A549 (cell line): ENCODE results near the gene SPRR2D. TPM values are rescaled to one million over a fixed set of nuclear protein-coding genes. Genes with fewer than 3 reads are reported as not detected.

Experiments used
- ATAC-seq, 2 experiments: fragments of 200-7000 bp in 1 of 2; fragments of >200 bp in 1 of 2; cut with Nextera tagmentation in 1 of 2; cut with Tn5 transposase in 1 of 2; 3 replicates each; pipeline versions ENCODE4 v1.8.0 to v1.9.1; 2018 to 2020; ENCODE audit warnings: mild to moderate bottlenecking in 1 of 2, moderate library complexity in 1 of 2
- CTCF ChIA-PET: fragments of 300-600 bp; sonication (Branson Sonifier 250); formaldehyde crosslinking; extraction: SDS; loops from one replicate; lab custom pipeline; 2021; ENCODE audit warnings: antibody characterized with exemption, inconsistent platforms; lab: Yijun Ruan, JAX
- POLR2A ChIA-PET: fragments of 350-600 bp; formaldehyde crosslinking; extraction: SDS; loops from one replicate; lab custom pipeline; 2021; ENCODE audit warnings: antibody characterized with exemption, inconsistent platforms; lab: Yijun Ruan, JAX
- DNase-seq, 2 experiments: peaks; one replicate each; pipeline versions ENCODE4 v3.0.0 to v3.0.0-alpha.2; 2011 to 2016; ENCODE audit warnings: low read depth in 1 of 2, low spot score in 1 of 2
- FAIRE-seq: peaks from 2 replicates; lab custom pipeline; 2011; peaks lifted over from hg19 to GRCh38; lab: Jason Lieb, UNC
- H3K27ac ChIP-seq, 2 experiments: fragments of >200 bp; sonication (Bioruptor Twin); formaldehyde crosslinking; 3 replicates each; pipeline ENCODE4 v1.5.1; 2016 to 2017
- H3K4me1 ChIP-seq: fragments of >200 bp; sonication (Bioruptor Twin); formaldehyde crosslinking; 3 replicates; pipeline ENCODE4 v1.6.1; 2016
- H3K4me2 ChIP-seq: fragments of >200 bp; sonication (Bioruptor Twin); formaldehyde crosslinking; 3 replicates; pipeline ENCODE4 v1.6.1; 2016
- H3K4me3 ChIP-seq: fragments of >200 bp; sonication (Bioruptor Twin); formaldehyde crosslinking; 3 replicates; pipeline ENCODE4 v1.5.1; 2016
- H3K9me3 ChIP-seq: fragments of >200 bp; sonication (Bioruptor Twin); formaldehyde crosslinking; 3 replicates; pipeline ENCODE4 v1.6.1; 2016
- CHD4 ChIP-seq: fragments of 200-600 bp; sonication (generic); IDR thresholded peaks from 2 replicates; pipeline ENCODE4 v1.6.1; 2016; ENCODE audit warnings: antibody characterized with exemption, mild to moderate bottlenecking, borderline replicate concordance
- EHF ChIP-seq: fragments of 250-450 bp; sonication (Bioruptor Pico); IDR thresholded peaks from 2 replicates; pipeline ENCODE4 v1.5.0; 2020; ENCODE audit warnings: mild to moderate bottlenecking
- EHMT2 ChIP-seq: fragments of 200-600 bp; sonication (generic); IDR thresholded peaks from 2 replicates; pipeline ENCODE4 v1.6.1; 2016; ENCODE audit warnings: antibody characterized with exemption, low read depth, mild to moderate bottlenecking, moderate library complexity
- EP300 ChIP-seq, 2 experiments: fragments of >200 bp; sonication (Bioruptor Twin); formaldehyde crosslinking; IDR thresholded peaks; 2 replicates in 1 of 2; 3 replicates in 1 of 2; pipeline ENCODE4 v1.6.1; 2016 to 2017
- FOSB ChIP-seq: fragments of 250-450 bp; sonication (Bioruptor Pico); IDR thresholded peaks from 2 replicates; pipeline ENCODE4 v1.5.0; 2020; ENCODE audit warnings: mild to moderate bottlenecking, moderate library complexity
- FOXS1 ChIP-seq: fragments of 250-450 bp; sonication (Bioruptor Pico); IDR thresholded peaks from 2 replicates; pipeline ENCODE4 v1.5.0; 2020; ENCODE audit warnings: mild to moderate bottlenecking, moderate library complexity
- GATA3 ChIP-seq: IDR thresholded peaks from 2 replicates; pipeline ENCODE4 v1.6.1; 2012; ENCODE audit warnings: borderline replicate concordance
- JUN ChIP-seq, 2 experiments: fragments of >200 bp; sonication (Bioruptor Twin); formaldehyde crosslinking; IDR thresholded peaks; 2 replicates in 1 of 2; 3 replicates in 1 of 2; pipeline ENCODE4 v1.6.1; 2016 to 2017
- KDM1A ChIP-seq: fragments of 200-600 bp; sonication (generic); IDR thresholded peaks from 2 replicates; pipeline ENCODE4 v1.6.1; 2016; ENCODE audit warnings: low read depth, mild to moderate bottlenecking
- MAFK ChIP-seq: fragments of 450-650 bp; IDR thresholded peaks from 2 replicates; pipeline ENCODE4 v1.6.1; 2014; ENCODE audit not compliant: partially characterized antibody
- MAZ ChIP-seq: fragments of 150-350 bp; IDR thresholded peaks from 2 replicates; pipeline ENCODE4 v1.6.1; 2014; ENCODE audit warnings: antibody characterized with exemption, low read depth, low read length, borderline replicate concordance
- MYC ChIP-seq: IDR thresholded peaks from 2 replicates; pipeline ENCODE4 v1.6.1; 2012; ENCODE audit warnings: mild to moderate bottlenecking, inconsistent platforms, low read length, improper control_type of control experiment, borderline replicate concordance
- NR3C1 ChIP-seq: fragments of >200 bp; sonication (Bioruptor Twin); formaldehyde crosslinking; IDR thresholded peaks from 3 replicates; pipeline ENCODE4 v1.6.1; 2017
- POLR2AphosphoS2 ChIP-seq: conservative IDR thresholded peaks from 2 replicates; pipeline ENCODE4 v1.6.1; 2012; ENCODE audit warnings: low read length, improper control_type of control experiment, inconsistent platforms
- RAD21 ChIP-seq, 2 experiments: fragments of >200 bp in 1 of 2; sonication (Bioruptor Twin) in 1 of 2; formaldehyde crosslinking in 1 of 2; IDR thresholded peaks in 1 of 2; conservative IDR thresholded peaks in 1 of 2; 2 replicates in 1 of 2; 3 replicates in 1 of 2; pipeline ENCODE4 v1.6.1; 2012 to 2018; ENCODE audit warnings: inconsistent platforms in 1 of 2
- RCOR1 ChIP-seq: fragments of 150-350 bp; IDR thresholded peaks from 2 replicates; pipeline ENCODE4 v1.6.1; 2014; ENCODE audit warnings: antibody characterized with exemption, low read length, low read depth
- RFX5 ChIP-seq: fragments of 450-650 bp; IDR thresholded peaks from 2 replicates; pipeline ENCODE4 v1.7.1; 2014; ENCODE audit warnings: antibody characterized with exemption, mild to moderate bottlenecking, moderate library complexity
- SMC3 ChIP-seq: fragments of >200 bp; sonication (Bioruptor Twin); formaldehyde crosslinking; IDR thresholded peaks from 3 replicates; pipeline ENCODE4 v1.6.1; 2018; ENCODE audit warnings: inconsistent platforms
- TP53 ChIP-seq: fragments of 250-450 bp; sonication (Bioruptor Pico); IDR thresholded peaks from 2 replicates; pipeline ENCODE4 v1.5.0; 2021; ENCODE audit warnings: mild to moderate bottlenecking, moderate library complexity
- ZSCAN20 ChIP-seq: fragments of 250-450 bp; sonication (Bioruptor Pico); IDR thresholded peaks from 2 replicates; pipeline ENCODE4 v1.8.0; 2022; ENCODE audit warnings: mild to moderate bottlenecking, moderate library complexity
- WGBS: methylation state at CpG from one replicate; pipeline ENCODE4 v1.1.6; 2017; ENCODE audit errors: missing lambda C conversion rate; 5-methylcytosine and 5-hydroxymethylcytosine counted together
- polyA plus RNA-seq, 4 experiments: library from polyadenylated mRNA; depleted of rRNA in 3 of 4; stranded (reverse); fragments of >200 nt; fragmentation: RNase III in 1 of 4; extraction: RNeasy Plus Mini Kit Qiagen cat#74134 plus additional on column Dnase treatment in 1 of 4; gene quantifications; 2 replicates in 3 of 4; 3 replicates in 1 of 4; pipeline ENCODE4 v1.2.3, GENCODE V29; 2011 to 2017
- TF ChIP-seq, protein P1 (sequence below): fragments of >200 bp; sonication (Bioruptor Twin); formaldehyde crosslinking; IDR thresholded peaks from 3 replicates; pipeline ENCODE4 v1.5.1; 2016
- TF ChIP-seq, protein P2 (sequence below): fragments of 150-350 bp; IDR thresholded peaks from 2 replicates; pipeline ENCODE4 v1.6.1; 2014; ENCODE audit warnings: low read depth, mild to moderate bottlenecking, low read length
- TF ChIP-seq, protein P3 (sequence below): fragments of >200 bp; sonication (Bioruptor Twin); formaldehyde crosslinking; IDR thresholded peaks from 2 replicates; pipeline ENCODE4 v1.6.1; 2016
- TF ChIP-seq, protein P4 (sequence below): fragments of 200-600 bp; sonication (generic); IDR thresholded peaks from 2 replicates; pipeline ENCODE4 v1.6.1; 2016; ENCODE audit warnings: antibody characterized with exemption, mild to moderate bottlenecking, moderate library complexity
- TF ChIP-seq, protein P5 (sequence below): fragments of >200 bp; sonication (Bioruptor Twin); formaldehyde crosslinking; IDR thresholded peaks from 3 replicates; pipeline ENCODE4 v1.6.1; 2016
- TF ChIP-seq, protein P6 (sequence below): fragments of 450-650 bp; IDR thresholded peaks from 2 replicates; pipeline ENCODE4 v1.6.1; 2014; ENCODE audit warnings: antibody characterized with exemption
- TF ChIP-seq, protein P7 (sequence below): IDR thresholded peaks from 2 replicates; pipeline ENCODE4 v1.6.1; 2012; ENCODE audit warnings: low read depth, borderline replicate concordance

SPRR2D gene
- polyA plus RNA-seq, 2 of the 4 experiments (the other 2 are of a cell fraction), result not detected

DNA sequence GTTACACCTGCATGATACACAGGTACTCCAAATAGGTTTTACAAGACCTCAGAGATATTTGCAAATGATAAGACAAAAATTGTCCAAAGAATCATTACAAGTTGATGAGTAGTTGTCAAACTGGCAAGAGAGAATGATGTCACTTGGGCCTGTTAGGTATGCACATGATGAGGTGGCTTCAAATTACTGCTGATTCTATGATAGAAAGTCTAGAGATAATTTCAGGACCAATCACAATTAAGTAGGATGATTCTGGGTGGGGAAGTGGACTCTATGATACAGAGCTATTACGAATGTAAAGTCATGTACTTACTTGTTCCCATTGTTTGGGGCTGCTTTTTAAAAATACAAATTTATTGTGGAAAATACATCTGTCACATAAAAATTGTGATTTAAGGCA is 15.1 kb downstream of the SPRR2D start:
- Histone ChIP-seq H3K4me1 (no peaks in the 10 kb centered on the region), H3K4me3 (no peak overlapping the region), H3K27ac (no peak overlapping the region), H3K9me3 (no peaks in the 10 kb centered on the region), H3K4me2 (no peak overlapping the region)
- ChIA-PET CTCF (no interaction called here), POLR2A (no interaction called here)
- 0% methylated on average over 1 of the region's 1 CpG for WGBS
- FAIRE-seq (no peak), ATAC-seq (no peak), DNase-seq (no peak)
- no peak for TF ChIP-seq RCOR1
- TF ChIP-seq SMC3, result no peak
- TF ChIP-seq, protein P1, sequence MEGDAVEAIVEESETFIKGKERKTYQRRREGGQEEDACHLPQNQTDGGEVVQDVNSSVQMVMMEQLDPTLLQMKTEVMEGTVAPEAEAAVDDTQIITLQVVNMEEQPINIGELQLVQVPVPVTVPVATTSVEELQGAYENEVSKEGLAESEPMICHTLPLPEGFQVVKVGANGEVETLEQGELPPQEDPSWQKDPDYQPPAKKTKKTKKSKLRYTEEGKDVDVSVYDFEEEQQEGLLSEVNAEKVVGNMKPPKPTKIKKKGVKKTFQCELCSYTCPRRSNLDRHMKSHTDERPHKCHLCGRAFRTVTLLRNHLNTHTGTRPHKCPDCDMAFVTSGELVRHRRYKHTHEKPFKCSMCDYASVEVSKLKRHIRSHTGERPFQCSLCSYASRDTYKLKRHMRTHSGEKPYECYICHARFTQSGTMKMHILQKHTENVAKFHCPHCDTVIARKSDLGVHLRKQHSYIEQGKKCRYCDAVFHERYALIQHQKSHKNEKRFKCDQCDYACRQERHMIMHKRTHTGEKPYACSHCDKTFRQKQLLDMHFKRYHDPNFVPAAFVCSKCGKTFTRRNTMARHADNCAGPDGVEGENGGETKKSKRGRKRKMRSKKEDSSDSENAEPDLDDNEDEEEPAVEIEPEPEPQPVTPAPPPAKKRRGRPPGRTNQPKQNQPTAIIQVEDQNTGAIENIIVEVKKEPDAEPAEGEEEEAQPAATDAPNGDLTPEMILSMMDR, result no peak
- TF ChIP-seq MYC, result no peak
- TF ChIP-seq POLR2AphosphoS2, result no peak
- no peak for TF ChIP-seq ZSCAN20 (CRISPR knock-in tag)
- TF ChIP-seq, protein P2, sequence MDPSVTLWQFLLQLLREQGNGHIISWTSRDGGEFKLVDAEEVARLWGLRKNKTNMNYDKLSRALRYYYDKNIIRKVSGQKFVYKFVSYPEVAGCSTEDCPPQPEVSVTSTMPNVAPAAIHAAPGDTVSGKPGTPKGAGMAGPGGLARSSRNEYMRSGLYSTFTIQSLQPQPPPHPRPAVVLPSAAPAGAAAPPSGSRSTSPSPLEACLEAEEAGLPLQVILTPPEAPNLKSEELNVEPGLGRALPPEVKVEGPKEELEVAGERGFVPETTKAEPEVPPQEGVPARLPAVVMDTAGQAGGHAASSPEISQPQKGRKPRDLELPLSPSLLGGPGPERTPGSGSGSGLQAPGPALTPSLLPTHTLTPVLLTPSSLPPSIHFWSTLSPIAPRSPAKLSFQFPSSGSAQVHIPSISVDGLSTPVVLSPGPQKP, result no peak
- no peak for TF ChIP-seq RAD21 (conservative IDR thresholded peaks at IDR 0.05 in 1 of 2, IDR thresholded peaks at IDR 0.05 in 1 of 2)
- TF ChIP-seq, protein P3, sequence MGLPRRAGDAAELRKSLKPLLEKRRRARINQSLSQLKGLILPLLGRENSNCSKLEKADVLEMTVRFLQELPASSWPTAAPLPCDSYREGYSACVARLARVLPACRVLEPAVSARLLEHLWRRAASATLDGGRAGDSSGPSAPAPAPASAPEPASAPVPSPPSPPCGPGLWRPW, result no peak
- TF ChIP-seq, protein P4, sequence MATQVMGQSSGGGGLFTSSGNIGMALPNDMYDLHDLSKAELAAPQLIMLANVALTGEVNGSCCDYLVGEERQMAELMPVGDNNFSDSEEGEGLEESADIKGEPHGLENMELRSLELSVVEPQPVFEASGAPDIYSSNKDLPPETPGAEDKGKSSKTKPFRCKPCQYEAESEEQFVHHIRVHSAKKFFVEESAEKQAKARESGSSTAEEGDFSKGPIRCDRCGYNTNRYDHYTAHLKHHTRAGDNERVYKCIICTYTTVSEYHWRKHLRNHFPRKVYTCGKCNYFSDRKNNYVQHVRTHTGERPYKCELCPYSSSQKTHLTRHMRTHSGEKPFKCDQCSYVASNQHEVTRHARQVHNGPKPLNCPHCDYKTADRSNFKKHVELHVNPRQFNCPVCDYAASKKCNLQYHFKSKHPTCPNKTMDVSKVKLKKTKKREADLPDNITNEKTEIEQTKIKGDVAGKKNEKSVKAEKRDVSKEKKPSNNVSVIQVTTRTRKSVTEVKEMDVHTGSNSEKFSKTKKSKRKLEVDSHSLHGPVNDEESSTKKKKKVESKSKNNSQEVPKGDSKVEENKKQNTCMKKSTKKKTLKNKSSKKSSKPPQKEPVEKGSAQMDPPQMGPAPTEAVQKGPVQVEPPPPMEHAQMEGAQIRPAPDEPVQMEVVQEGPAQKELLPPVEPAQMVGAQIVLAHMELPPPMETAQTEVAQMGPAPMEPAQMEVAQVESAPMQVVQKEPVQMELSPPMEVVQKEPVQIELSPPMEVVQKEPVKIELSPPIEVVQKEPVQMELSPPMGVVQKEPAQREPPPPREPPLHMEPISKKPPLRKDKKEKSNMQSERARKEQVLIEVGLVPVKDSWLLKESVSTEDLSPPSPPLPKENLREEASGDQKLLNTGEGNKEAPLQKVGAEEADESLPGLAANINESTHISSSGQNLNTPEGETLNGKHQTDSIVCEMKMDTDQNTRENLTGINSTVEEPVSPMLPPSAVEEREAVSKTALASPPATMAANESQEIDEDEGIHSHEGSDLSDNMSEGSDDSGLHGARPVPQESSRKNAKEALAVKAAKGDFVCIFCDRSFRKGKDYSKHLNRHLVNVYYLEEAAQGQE, result no peak
- TF ChIP-seq CHD4, result no peak
- no peak for TF ChIP-seq FOXS1 (CRISPR knock-in tag)
- no peak for TF ChIP-seq GATA3
- TF ChIP-seq NR3C1, result no peak
- no peak for TF ChIP-seq RFX5
- no peak for TF ChIP-seq EP300 (IDR thresholded peaks at IDR 0.05)
- no peak for TF ChIP-seq MAFK
- no peak for TF ChIP-seq TP53 (CRISPR knock-in tag)

DNA sequence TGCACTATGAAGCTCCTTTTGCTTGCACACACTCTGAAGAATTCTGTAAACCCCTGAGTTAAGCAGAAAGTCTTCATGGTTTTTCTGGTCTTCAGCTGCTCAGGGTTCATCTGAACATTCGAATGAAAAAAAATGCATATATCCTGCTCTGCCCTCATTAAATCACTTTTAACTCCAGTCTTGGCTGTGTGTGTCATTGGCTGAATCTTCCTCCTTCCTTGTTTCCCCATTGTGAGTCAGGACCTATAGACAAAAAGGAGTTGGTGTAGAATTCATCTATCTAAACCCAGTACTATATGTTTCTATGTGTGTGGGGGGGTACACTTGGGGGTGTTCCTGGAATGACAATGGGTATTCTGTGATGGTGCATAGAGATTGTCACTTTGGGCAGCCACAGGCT is 16.5 kb downstream of the SPRR2D start:
- H3K4me3 ChIP-seq, result no peak overlapping the region
- no peak overlapping the region for H3K27ac ChIP-seq
- H3K4me1 ChIP-seq, result no peaks in the 10 kb centered on the region
- FAIRE-seq (no peak), ATAC-seq (no peak), DNase-seq (no peak)
- H3K4me2 ChIP-seq, result no peak overlapping the region
- H3K9me3 ChIP-seq, result no peaks in the 10 kb centered on the region
- CTCF ChIA-PET, result interaction anchor here (1.1 kb wide), 1 partner anchor 8 kb away, joined by 5 read pairs; no protein-coding TSS in a partner anchor
- TF ChIP-seq JUN (IDR thresholded peaks at IDR 0.05) (no peak), EHMT2 (no peak), MAZ (no peak), RFX5 (no peak), FOSB (CRISPR knock-in tag) (no peak), KDM1A (no peak), EHF (no peak)
- TF ChIP-seq, protein P5, sequence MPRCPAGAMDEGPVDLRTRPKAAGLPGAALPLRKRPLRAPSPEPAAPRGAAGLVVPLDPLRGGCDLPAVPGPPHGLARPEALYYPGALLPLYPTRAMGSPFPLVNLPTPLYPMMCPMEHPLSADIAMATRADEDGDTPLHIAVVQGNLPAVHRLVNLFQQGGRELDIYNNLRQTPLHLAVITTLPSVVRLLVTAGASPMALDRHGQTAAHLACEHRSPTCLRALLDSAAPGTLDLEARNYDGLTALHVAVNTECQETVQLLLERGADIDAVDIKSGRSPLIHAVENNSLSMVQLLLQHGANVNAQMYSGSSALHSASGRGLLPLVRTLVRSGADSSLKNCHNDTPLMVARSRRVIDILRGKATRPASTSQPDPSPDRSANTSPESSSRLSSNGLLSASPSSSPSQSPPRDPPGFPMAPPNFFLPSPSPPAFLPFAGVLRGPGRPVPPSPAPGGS, result no peak
- TF ChIP-seq, protein P6, sequence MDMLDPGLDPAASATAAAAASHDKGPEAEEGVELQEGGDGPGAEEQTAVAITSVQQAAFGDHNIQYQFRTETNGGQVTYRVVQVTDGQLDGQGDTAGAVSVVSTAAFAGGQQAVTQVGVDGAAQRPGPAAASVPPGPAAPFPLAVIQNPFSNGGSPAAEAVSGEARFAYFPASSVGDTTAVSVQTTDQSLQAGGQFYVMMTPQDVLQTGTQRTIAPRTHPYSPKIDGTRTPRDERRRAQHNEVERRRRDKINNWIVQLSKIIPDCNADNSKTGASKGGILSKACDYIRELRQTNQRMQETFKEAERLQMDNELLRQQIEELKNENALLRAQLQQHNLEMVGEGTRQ, result no peak
- TF ChIP-seq, protein P7, sequence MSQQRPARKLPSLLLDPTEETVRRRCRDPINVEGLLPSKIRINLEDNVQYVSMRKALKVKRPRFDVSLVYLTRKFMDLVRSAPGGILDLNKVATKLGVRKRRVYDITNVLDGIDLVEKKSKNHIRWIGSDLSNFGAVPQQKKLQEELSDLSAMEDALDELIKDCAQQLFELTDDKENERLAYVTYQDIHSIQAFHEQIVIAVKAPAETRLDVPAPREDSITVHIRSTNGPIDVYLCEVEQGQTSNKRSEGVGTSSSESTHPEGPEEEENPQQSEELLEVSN, result no peak
- POLR2A ChIA-PET, result no interaction called here
- 0% methylated on average over 1 of the region's 1 CpG for WGBS
